Measurements from ENCODE around the gene SYT1. TPM values are rescaled to one million over a fixed set of nuclear protein-coding genes. Genes with fewer than 3 reads are reported as not detected.

The SYT1 gene
- total and polyA plus RNA-seq, 2 of the 4 experiments (the other 2 are of a cell fraction): 2.8 to 3.0 TPM

DNA sequence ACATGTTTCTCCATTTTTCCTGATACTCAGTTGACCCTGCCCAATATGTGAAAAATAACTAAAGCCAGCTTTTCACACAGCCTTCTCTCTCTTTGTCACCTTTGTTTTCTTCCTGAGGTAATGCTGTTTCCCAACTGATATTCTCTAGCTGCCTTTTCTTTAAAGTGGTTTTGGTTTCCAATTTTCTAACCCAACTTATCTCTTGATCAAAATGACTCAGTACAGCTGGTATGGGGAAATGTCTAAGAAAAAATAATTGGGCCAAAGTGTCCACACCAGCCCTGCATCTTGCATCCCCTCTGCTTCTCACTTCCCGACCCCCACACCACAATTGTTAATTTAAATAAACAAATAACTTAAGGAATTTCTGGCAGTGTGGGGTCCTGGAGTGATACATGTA, 193.8 kb downstream of the SYT1 start (continued):
- TF ChIP-seq MAZ (IDR thresholded peaks at IDR 0.05; ENCODE audit: borderline replicate concordance, low read depth, low read length): no peak
- TF ChIP-seq CHD1 (IDR thresholded peaks at IDR 0.05; ENCODE audit: low read depth, low read length): no peak
- no peak for TF ChIP-seq RAD21 (IDR thresholded peaks at IDR 0.05; ENCODE audit: low read length)
- no peak for TF ChIP-seq RCOR1 (IDR thresholded peaks at IDR 0.05; ENCODE audit: insufficient replicate concordance, low read length)

- no peak overlapping the region for H4K91ac ChIP-seq (ENCODE audit: insufficient read depth, low read depth, low read length)
- CTCF ChIA-PET: no interaction called here
- no peak overlapping the region for H3K27ac ChIP-seq (ENCODE audit: insufficient read depth, low read length)
- H3K56ac ChIP-seq (ENCODE audit: extremely low read depth, insufficient read depth, low read length): no peak overlapping the region
- H2BK20ac ChIP-seq (ENCODE audit: low read depth, low read length): no peak overlapping the region
- H4K20me1 ChIP-seq (ENCODE audit: insufficient read depth, low read length): no peaks in the 10 kb centered on the region
- no peak overlapping the region for H2AK9ac ChIP-seq (replicated peaks; ENCODE audit: low read depth, low read length, poor library complexity)
- no peaks in the 10 kb centered on the region for H3K79me1 ChIP-seq (ENCODE audit: low read depth in 1 of 2, low read length in 2 of 2)
- no peak overlapping the region for H3K4me2 ChIP-seq (ENCODE audit: low read depth, low read length)
- H4K5ac ChIP-seq (ENCODE audit: low read depth, low read length): no peak overlapping the region
- intact Hi-C loops (cut with micrococcal nuclease): no loop called here
- H2AFZ ChIP-seq (replicated peaks; ENCODE audit: low read length, poor library complexity): no peak overlapping the region
- POLR2A ChIA-PET (ENCODE audit: unreplicated experiment): interaction anchor here (0.7 kb wide), 1 partner anchor 48 kb away, joined by 3 read pairs; no protein-coding TSS in a partner anchor
- H2AK5ac ChIP-seq (ENCODE audit: low read depth, low read length): no peak overlapping the region
- in situ Hi-C loops (cut with MboI; ENCODE audit: low sequenced_read_pairs): no loop called here
- no peak overlapping the region for H2BK5ac ChIP-seq (ENCODE audit: low read depth, low read length, poor library complexity, severe bottlenecking)
- no peak for TF ChIP-seq BHLHE40 (IDR thresholded peaks at IDR 0.05; ENCODE audit: low read depth, low read length)
- TF ChIP-seq SMC3 (IDR thresholded peaks at IDR 0.05; ENCODE audit: low read depth, low read length): no peak
- TF ChIP-seq RFX5 (IDR thresholded peaks at IDR 0.05; ENCODE audit: low read depth, low read length): no peak
- no peak for TF ChIP-seq FOS (IDR thresholded peaks at IDR 0.05; ENCODE audit: low read depth, low read length)
- no peak for TF ChIP-seq RAD21 (IDR thresholded peaks at IDR 0.05; ENCODE audit: low read length)
- TF ChIP-seq RCOR1 (IDR thresholded peaks at IDR 0.05; ENCODE audit: insufficient replicate concordance, low read length): no peak
- TF ChIP-seq USF2 (IDR thresholded peaks at IDR 0.05; ENCODE audit: low read depth, low read length): no peak
- no peak for TF ChIP-seq NFE2L2 (IDR thresholded peaks at IDR 0.05; ENCODE audit: low read depth, low read length)
- TF ChIP-seq CHD1 (IDR thresholded peaks at IDR 0.05; ENCODE audit: low read depth, low read length): no peak
- no TSS peak for BruUV-seq (replicated peaks)
- DNase-seq (no peak), ATAC-seq (ENCODE audit: low read depth) (no peak)
- no peaks in the 10 kb centered on the region for H3K27me3 ChIP-seq (ENCODE audit: control insufficient read depth, insufficient read depth, low read length)
- H3K9me3 ChIP-seq (ENCODE audit: control insufficient read depth, insufficient read depth, low read length): no peaks in the 10 kb centered on the region
- H3K4ac ChIP-seq (ENCODE audit: low read depth, low read length): 0 out of 2 replicates have a peak overlapping the region, but pooled peaks have one; percentile 3
- no peak overlapping the region for H2BK15ac ChIP-seq (ENCODE audit: low read depth, low read length)
- no peak overlapping the region for H3K18ac ChIP-seq (ENCODE audit: low read depth, low read length)
- no peak overlapping the region for H3K4me3 ChIP-seq (ENCODE audit: insufficient read depth, low read depth, low read length)
- H4K8ac ChIP-seq (ENCODE audit: low read depth in 2 of 2, low read length in 2 of 2): no peak overlapping the region
- dilution Hi-C loops (cut with HindIII; ENCODE audit: low sequenced_read_pairs, unreplicated experiment): no loop called here
- H2BK120ac ChIP-seq (ENCODE audit: low read depth, low read length): no peak overlapping the region
- 0 out of 2 replicates have a peak overlapping the region, but pooled peaks have one; percentile 0 for H3K14ac ChIP-seq (replicated peaks; ENCODE audit: low read depth, low read length)
- no peaks in the 10 kb centered on the region for H3K36me3 ChIP-seq (ENCODE audit: control insufficient read depth, insufficient read depth, low read length)
- H3K4me1 ChIP-seq (ENCODE audit: control insufficient read depth, insufficient read depth, low read length): peaks cover 2% of the 10 kb centered on the region; the same call in 1 of the 2 replicates
- H3K23ac ChIP-seq (ENCODE audit: low read depth, low read length): no peak overlapping the region
- no peak overlapping the region for H3K9ac ChIP-seq (ENCODE audit: low read depth, low read length)
- peaks cover 6% of the 10 kb centered on the region for H3K9me1 ChIP-seq (ENCODE audit: insufficient read depth, low read length)
Measured at GRCh38 chr12:79059557-79059956, 195.0 kb downstream of the SYT1 start.
